Nephron progenitor cell (in vitro differentiated cells): ENCODE data around the gene PLOD3.

Experiments used
- DNase-seq: peaks from one replicate; pipeline ENCODE4 v3.0.0; 2021
- H3K27ac Mint-ChIP-seq: 2 replicates; pipeline ENCODE4 v1.8.0; 2021; ENCODE audit warnings: mild to moderate bottlenecking, moderate library complexity, mixed read lengths
- H3K27me3 Mint-ChIP-seq: 2 replicates; pipeline ENCODE4 v1.8.0; 2021; ENCODE audit warnings: mild to moderate bottlenecking, low read depth, mixed read lengths; ENCODE audit not compliant: poor library complexity
- H3K36me3 Mint-ChIP-seq: 2 replicates; pipeline ENCODE4 v1.8.0; 2021; ENCODE audit warnings: low read depth, mixed read lengths
- H3K4me1 Mint-ChIP-seq: 2 replicates; pipeline ENCODE4 v1.8.0; 2021; ENCODE audit warnings: mixed read lengths
- H3K4me3 Mint-ChIP-seq: 2 replicates; pipeline ENCODE4 v1.8.0; 2021; ENCODE audit warnings: mild to moderate bottlenecking, moderate library complexity, mixed read lengths
- H3K9me3 Mint-ChIP-seq: 2 replicates; pipeline ENCODE4 v1.8.0; 2021; ENCODE audit warnings: mild to moderate bottlenecking, moderate library complexity, mixed read lengths
- CTCF ChIP-seq: fragments of 200-600 bp; sonication (generic); IDR thresholded peaks from 2 replicates; pipeline ENCODE4 v1.5.0; 2021; ENCODE audit warnings: antibody characterized with exemption

The PLOD3 gene

GRCh38 chr7:101172854-101173751 is 44.3 kb downstream of the PLOD3 start:
- H3K27ac Mint-ChIP-seq: no peak overlapping the region
- no peaks in the 10 kb centered on the region for H3K36me3 Mint-ChIP-seq
- H3K4me1 Mint-ChIP-seq: peaks cover 46% of the 10 kb centered on the region
- no peak for DNase-seq
- no peaks in the 10 kb centered on the region for H3K9me3 Mint-ChIP-seq
- peak overlapping the region; percentile 45 for H3K4me3 Mint-ChIP-seq
- H3K27me3 Mint-ChIP-seq: peaks cover 100% of the 10 kb centered on the region
- no peak for TF ChIP-seq CTCF

GRCh38 chr7:101172005-101172853 is 45.2 kb downstream of the PLOD3 start:
- H3K4me3 Mint-ChIP-seq: peak overlapping the region; percentile 12

GRCh38 chr7:101171442-101171837 is 45.9 kb downstream of the PLOD3 start:
- Mint-ChIP-seq H3K27me3 (peaks cover 100% of the 10 kb centered on the region), H3K27ac (no peak overlapping the region), H3K36me3 (no peaks in the 10 kb centered on the region), H3K4me1 (peaks cover 61% of the 10 kb centered on the region), H3K4me3 (peak overlapping the region; percentile 12), H3K9me3 (no peaks in the 10 kb centered on the region)
- TF ChIP-seq CTCF: no peak
- DNase-seq: no peak

More at GRCh38 chr7:101172005-101172853, 45.2 kb downstream of the PLOD3 start:
- no peak for TF ChIP-seq CTCF
- Mint-ChIP-seq H3K4me1 (peaks cover 55% of the 10 kb centered on the region), H3K9me3 (no peaks in the 10 kb centered on the region), H3K27me3 (peaks cover 100% of the 10 kb centered on the region), H3K36me3 (no peaks in the 10 kb centered on the region), H3K27ac (no peak overlapping the region)
- no peak for DNase-seq

GRCh38 chr7:101170617-101171441 is 46.6 kb downstream of the PLOD3 start:
- DNase-seq: no peak

More at GRCh38 chr7:101170617-101171441, 46.6 kb downstream of the PLOD3 start:
- no peaks in the 10 kb centered on the region for H3K36me3 Mint-ChIP-seq
- H3K27ac Mint-ChIP-seq: no peak overlapping the region
- H3K4me1 Mint-ChIP-seq: peaks cover 68% of the 10 kb centered on the region
- no peak for TF ChIP-seq CTCF
- H3K27me3 Mint-ChIP-seq: peaks cover 100% of the 10 kb centered on the region
- H3K4me3 Mint-ChIP-seq: peak overlapping the region; percentile 12
- H3K9me3 Mint-ChIP-seq: no peaks in the 10 kb centered on the region
